HT-29 (cell line): Measurements from ENCODE around the gene RASGEF1B. TPM values are rescaled to one million over a fixed set of nuclear protein-coding genes. Genes with fewer than 3 reads are reported as not detected.

Experiments used
- DNase-seq: peaks from one replicate; pipeline ENCODE4 v3.0.0-alpha.2; 2015; ENCODE audit warnings: low spot score
- total RNA-seq: library from RNA; depleted of rRNA; stranded (reverse); fragments of >200 nt; shearing (Covaris generic); gene quantifications from 2 replicates; pipeline ENCODE4 v1.2.3, GENCODE V29; 2014; rRNA removed

The RASGEF1B gene
- 3.5 and 6.3 TPM in 2 replicates for total RNA-seq

- peak; percentile 83 for DNase-seq
Measured at GRCh38 chr4:81471588-81472280, at the start of gene RASGEF1B. Gene RASGEF1B (minus strand): TSS chr4:81471907. CDS start chr4:81459508, 12,399 bp downstream.

- DNase-seq, result peak; percentile 25
Measured at GRCh38 chr4:81519856-81520255, 48.1 kb upstream of the RASGEF1B start.

GRCh38 chr4:81519427-81519773, 47.7 kb upstream of the RASGEF1B start:
- peak; percentile 21 for DNase-seq

DNA sequence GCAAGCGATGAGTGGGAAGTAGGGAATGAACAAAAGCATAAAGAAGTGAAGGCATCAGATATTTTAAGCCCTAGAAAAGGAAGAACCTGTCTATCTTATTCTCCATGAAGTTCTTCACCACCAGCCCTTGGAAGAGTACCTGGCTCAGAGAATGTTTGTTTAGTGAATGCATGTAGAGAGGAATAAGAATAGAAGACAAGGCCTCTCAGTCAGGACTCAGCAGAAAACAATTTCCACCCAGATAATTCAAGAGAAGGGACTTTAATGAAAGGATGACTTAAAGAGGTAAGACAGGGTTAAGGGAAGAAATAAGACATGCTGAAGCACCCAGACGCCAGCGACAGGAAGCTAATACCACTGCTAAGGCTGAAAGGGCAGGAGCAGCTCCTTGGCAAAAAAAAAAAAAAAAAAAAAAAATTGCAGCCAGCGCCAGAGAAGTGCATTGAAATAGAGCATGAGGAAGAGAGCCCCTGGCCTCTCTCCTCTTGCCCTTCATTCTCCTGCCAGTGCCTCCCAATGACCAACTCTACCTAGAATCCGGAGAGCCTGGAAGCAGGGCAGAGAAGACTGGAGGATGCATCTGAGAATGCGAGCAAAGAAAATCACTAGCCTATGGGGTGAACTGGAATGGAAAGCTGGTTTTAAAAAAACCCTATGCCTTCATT, 47.2 kb upstream of the RASGEF1B start:
- DNase-seq, result peak; percentile 17

GRCh38 chr4:81516241-81516640, 44.5 kb upstream of the RASGEF1B start:
- DNase-seq, result no peak

GRCh38 chr4:81512757-81513501, 41.2 kb upstream of the RASGEF1B start:
- DNase-seq, result no peak

GRCh38 chr4:81512001-81512756, 40.5 kb upstream of the RASGEF1B start:
- no peak for DNase-seq

- no peak for DNase-seq
Measured at GRCh38 chr4:81510643-81511178, 39.0 kb upstream of the RASGEF1B start.

GRCh38 chr4:81509822-81510221, 38.1 kb upstream of the RASGEF1B start:
- no peak for DNase-seq

GRCh38 chr4:81509191-81509590, 37.5 kb upstream of the RASGEF1B start:
- DNase-seq, result no peak

DNA sequence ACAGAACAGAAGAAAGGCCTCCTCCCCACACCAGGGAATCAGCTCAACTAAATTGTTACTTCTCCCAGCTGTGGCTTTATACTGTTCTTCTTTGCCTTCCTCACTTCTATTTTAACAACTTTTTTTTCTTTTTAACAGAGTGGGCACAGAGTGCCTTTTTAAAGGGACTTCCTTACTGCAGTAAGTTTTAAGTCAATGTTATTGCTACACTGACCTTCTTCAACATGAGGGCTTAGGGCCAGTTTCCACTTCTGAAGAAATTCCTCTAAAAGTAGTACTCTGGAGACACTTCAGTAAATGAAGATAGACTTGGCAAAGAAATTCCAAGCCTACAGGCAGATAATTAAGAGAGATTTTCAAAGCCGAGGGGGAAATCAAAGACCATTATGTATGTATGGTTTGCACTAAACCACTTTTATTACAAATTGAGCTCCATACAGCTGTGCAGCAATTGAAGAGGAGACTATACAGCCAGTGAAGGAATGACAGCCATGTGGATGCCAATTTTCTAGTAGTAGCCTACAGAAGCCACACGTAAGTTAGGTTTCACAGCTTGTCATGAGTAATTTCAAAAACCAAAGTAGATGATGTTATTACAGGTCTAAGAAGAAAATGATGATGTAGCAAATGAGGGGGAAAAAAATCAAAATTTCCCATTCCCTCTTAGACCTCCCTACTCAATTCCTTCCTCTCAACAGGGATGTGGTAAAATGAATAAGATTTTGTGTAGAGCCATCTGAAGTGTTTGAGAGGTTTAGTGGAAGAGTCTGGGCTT, 36.9 kb upstream of the RASGEF1B start:
- no peak for DNase-seq

- DNase-seq, result no peak
Measured at GRCh38 chr4:81507530-81507929, 35.8 kb upstream of the RASGEF1B start.

- no peak for DNase-seq
Measured at GRCh38 chr4:81506731-81507130, 35.0 kb upstream of the RASGEF1B start.

GRCh38 chr4:81505726-81506125, 34.0 kb upstream of the RASGEF1B start:
- no peak for DNase-seq

DNA sequence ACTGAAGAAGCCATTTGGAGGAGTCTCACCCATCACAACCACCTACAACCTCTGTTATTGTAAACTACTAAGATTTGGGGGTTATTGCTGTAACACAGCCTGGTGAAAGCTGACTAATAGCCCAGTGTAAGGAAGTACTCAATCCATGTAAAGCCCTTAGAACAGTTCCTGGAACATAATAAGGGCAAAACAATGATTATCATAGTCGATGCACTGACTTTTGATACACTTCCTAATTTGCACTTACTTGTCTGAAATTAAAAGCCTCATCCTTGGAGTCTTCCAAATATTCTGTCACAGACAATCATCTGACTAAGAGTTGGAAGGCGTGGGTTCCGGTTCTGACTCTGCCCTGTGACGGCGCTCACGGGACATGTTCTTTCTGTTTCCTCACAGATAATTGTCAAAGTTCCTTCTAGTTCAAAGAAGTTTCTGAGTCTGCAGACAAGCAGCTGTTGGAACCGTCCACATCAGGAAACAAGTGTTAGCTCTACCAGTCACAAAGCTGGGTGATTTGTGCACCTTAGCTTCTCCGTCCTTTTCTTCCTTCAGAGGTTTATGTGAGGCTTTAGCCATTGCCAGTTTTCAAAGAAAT, 33.4 kb upstream of the RASGEF1B start:
- no peak for DNase-seq

GRCh38 chr4:81504112-81505003, 32.7 kb upstream of the RASGEF1B start:
- no peak for DNase-seq

GRCh38 chr4:81503586-81503985, 31.9 kb upstream of the RASGEF1B start:
- no peak for DNase-seq

- no peak for DNase-seq
Measured at GRCh38 chr4:81502564-81502963, 30.9 kb upstream of the RASGEF1B start.

- DNase-seq, result no peak
Measured at GRCh38 chr4:81499840-81500239, 28.1 kb upstream of the RASGEF1B start.
